SKM-1 treated with dmso at 0.1 percent for 144 hours (cell line): ENCODE results near the gene DMRTB1.

ENCODE experiments used
- DNase-seq: peaks from one replicate; lab custom pipeline; 2025; ENCODE audit not compliant: unreplicated experiment; lab: John Stamatoyannopoulos, UW

DMRTB1 gene

DNA sequence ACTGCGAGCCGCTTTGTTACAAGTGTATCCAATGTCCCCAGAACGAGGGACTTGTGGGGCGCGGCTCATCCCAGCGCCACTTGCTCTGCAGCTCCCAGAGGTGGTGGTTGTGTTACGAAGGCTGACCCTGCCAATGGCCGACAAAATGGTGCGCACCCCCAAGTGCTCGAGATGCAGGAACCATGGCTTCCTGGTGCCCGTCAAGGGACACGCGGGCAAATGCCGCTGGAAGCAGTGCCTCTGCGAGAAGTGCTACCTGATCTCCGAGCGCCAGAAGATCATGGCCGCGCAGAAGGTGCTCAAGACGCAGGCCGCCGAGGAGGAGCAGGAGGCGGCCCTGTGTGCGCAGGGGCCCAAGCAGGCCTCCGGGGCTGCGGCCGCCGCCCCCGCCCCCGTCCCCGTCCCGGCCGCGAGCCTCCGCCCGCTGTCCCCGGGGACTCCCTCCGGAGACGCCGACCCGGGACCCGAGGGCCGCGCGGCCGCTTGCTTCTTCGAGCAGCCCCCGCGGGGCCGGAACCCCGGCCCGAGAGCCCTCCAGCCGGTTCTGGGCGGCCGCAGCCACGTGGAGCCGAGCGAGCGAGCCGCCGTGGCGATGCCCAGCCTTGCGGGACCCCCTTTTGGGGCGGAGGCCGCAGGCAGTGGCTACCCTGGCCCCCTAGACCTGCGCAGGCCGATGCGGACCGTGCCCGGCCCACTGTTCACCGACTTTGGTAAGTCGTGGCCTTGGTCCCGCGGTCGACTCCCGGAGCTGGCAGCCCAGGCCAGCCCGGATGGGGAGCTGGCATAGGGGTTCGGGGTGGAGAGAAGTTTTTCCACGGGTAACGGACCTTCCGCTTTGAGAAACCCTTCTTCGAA is at the start of gene DMRTB1:
Gene DMRTB1, plus strand, starts transcription at position 79 of the 855 bp plus-strand sequence. Its CDS starts 55 bp downstream, at position 134.
- no peak for DNase-seq

- no peak for DNase-seq
These were observed 49.5 kb upstream of the DMRTB1 start for GRCh38 chr1:53409695-53410094.

DNA sequence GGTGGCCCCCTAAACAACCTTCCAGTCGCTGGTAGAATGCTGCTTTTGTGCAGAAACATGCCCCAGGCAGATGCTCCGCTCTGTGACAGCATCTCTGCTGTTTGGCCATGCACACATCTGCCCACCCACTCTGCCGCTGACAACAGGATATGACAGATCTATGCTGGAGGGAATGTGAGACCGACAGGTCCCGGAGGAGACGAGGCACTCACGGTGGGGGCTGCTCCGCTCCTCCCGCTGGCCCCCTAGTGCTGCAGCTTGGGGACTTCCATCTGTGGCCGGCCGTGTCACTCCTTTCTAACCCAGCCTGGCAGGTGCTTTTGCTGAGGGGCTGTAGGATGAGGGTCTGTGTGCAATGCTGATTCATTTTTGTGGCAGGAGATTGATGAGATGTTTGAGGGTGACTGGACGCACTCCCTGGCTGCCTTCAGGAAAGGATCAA is 49.1 kb upstream of the DMRTB1 start:
- no peak for DNase-seq

DNA sequence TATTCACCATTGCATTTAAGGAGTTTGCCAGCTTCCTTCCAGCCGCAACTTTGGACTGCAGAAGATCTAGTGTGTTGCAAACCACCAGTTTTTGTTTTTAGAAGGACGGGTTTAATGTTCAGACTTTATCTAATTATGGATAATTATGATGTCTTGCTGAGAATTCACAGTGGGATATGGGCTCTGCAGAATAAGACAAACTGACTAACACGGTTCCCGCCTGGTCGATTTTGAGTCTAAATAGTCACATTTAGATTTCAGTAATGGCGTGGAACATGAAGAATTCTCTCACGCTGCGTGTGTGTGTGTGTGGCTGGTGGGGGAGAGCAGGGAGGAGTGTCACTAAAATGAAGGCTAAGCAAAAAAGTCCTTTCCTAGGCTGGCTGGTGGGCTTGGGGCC is 48.5 kb upstream of the DMRTB1 start:
- DNase-seq, result no peak

DNA sequence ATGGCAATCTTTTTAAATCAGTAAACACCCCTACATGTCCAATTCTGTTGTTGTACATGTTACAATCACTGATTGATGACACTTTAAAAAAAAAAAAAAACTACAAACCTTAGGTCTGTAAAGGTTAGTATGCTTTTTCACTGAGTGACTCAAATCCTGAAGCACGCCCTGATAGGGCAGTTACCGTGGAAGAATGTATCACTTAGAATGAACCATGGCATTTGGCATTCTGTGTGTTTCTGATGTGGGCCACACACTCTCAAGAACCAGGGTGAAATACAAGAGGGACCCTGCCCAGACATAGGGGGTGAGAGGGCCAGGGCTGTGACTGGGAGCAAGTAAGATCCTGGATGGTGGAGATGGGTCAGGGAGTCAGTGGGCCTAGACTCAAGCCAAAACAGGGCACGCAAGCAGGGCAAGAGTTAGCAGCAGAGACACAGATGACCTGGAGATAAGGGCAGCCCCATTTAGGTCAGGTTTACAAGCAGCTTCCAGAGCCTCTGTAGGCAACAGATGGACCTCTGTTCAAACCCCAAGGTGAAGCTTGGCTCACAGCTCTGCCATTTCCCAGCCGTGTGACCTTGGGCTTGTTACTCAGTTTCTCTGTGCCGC is 47.6 kb upstream of the DMRTB1 start:
- no peak for DNase-seq

DNA sequence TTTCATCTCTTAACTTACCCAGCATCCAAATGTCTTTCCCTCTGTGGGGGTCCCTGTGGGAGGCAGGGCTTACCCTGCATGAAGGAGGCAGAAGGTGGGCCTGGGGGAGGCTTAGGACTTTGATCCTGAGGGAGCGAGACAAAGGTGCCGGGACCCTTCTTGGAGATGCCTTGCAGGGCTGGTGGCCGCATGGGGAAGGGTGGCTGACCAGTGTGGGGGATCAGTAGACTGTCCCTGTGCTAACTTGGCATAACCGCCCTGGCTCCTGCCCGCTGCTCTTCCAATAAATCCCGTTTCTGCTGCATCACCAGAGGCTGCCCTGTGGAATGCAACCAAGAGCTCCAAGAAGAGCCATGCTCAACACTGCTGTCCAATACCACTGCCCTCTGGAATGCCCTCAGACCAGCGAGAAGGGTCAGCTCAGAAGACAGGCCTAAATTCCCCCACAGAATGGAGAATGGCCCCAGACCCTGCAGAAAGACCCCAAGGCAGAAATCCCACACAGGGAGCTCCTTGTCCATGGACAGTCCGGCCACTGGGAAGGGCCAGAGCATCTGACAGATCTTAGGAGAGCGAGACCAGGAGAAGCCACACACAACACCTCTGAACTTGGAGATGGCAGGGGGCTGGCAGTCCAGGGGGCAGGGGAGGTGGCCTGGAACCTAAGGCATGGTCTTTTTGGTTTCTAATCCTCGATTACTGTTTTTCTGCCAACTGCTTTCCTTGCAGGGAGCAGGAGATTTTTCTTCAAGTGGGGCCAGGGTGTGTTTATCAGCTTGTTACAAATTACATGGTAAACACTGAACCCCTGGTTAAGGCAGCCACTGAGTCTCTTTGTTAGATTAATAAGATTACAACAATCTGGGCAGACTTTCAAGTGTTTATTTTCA is 46.7 kb upstream of the DMRTB1 start:
- no peak for DNase-seq

GRCh38 chr1:53413175-53414001 is 45.8 kb upstream of the DMRTB1 start:
- no peak for DNase-seq

GRCh38 chr1:53414632-53415031 is 44.6 kb upstream of the DMRTB1 start:
- no peak for DNase-seq

DNA sequence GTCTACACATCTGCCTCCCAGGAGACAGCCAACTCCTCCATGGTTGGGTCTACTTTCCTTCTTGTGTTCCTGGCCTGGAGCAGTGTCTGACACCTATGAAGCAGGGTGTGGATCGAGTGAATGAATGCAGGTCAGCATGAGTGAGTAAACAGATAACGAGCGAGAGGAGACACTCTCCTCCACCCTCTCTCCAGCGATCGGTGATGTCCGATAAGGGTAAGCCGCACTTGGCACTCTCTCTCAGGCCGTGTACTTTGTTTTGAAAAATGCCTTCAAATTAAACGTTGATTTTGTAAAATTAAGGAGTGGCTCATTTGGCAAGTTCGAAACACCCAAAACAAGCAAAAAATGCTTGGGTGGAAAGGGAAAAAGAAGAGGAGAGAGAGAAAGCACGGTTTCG is 43.8 kb upstream of the DMRTB1 start:
- no peak for DNase-seq

GRCh38 chr1:53416269-53416813 is 42.9 kb upstream of the DMRTB1 start:
- DNase-seq, result no peak

DNA sequence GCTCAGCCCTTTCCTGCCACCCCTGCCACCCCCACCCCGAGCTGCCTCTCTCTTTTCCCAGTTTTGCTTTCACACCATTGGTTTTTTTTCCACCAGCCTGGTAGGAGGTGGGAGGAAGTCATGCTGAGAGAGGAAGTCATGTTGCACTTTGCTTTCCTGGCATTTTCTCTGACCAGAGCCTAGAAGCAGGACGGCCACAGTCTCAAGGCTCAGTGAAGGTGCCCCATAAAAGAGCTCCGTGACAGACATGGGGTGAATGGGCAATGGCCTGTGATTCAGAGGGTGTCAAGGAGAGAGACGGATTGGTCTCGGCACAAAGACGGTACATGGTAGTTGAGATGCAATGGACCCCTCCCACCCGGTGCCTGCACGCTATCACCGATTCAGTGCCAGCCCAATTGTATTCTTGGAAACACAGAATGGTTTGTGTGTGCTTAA is 42.1 kb upstream of the DMRTB1 start:
- DNase-seq, result no peak

- no peak for DNase-seq
These were observed 40.2 kb upstream of the DMRTB1 start for GRCh38 chr1:53419034-53419433.

DNA sequence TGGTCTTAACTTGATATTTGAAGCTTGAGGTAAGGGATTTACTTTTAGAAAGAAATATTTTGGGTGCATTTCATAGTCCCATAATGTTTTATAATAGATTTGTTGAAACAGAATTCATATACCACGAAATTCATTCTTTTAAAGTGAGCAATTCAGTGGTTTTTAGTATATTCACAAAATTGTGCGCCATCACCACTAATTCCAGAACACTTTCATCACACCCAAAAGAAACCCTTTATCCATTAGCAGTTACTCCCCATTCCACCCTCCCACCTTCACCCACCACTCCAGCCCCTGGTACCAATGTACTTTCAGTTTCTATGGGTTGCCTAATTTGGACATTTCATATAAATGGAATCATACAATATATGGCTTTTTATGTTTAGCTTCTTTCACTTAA is 38.9 kb upstream of the DMRTB1 start:
- DNase-seq, result no peak

- DNase-seq, result no peak
These were observed 38.0 kb upstream of the DMRTB1 start for GRCh38 chr1:53421208-53421607.

GRCh38 chr1:53430261-53430660 is 28.9 kb upstream of the DMRTB1 start:
- no peak for DNase-seq

GRCh38 chr1:53430779-53431178 is 28.4 kb upstream of the DMRTB1 start:
- no peak for DNase-seq

DNA sequence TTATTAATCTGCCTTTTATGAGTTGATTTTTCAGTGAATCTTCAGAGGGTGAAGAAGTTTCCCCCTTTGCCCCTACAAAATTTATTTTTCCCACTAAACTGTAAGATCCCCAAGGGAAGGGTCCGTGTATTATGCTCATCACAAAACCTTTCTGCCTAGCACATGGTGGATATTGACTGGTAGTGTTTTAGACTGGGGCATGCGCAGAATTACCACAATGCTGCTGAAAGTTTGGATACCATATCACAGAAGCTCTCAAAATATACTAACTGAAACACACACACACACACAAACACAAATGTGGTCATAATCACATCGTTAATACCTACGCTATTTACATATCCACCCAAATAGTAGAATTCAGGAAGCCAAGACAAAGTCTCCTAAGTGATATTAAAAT is 28.0 kb upstream of the DMRTB1 start:
- DNase-seq, result no peak

DNA sequence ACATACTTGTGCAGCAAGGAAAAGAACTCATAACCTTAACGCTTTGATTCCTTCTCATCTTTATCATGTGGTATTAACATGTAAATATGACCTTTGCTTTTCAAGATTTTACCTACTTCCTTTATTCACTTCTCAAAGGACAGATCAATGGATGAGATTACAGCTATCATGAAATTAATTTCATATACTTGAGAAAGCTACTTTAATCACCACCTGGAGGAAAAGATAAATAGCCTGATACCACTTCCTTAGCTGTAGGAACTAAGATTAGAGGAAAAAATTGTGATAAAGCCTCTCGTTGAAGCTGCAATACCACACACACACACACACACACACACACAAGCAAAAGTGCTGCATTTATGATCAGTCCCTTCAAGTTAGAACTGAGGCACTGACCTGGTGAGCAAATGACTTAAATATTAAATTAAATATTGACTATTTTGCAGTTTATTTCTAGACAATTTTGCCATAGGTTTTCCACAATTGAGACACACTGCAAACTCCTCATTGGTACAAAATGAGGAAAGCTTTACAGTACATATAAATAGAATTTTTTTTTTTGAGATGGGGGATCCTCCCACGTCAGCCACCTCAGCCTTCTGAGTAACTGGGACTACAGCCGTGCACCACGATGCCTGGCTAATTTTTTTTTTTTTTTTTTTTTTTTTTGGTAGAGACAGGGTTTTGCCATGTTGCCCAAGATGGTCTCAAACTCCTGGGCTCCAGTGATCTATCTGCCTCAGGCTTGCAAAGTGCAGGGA is 27.2 kb upstream of the DMRTB1 start:
- DNase-seq, result no peak

- DNase-seq, result no peak
These were observed 26.6 kb upstream of the DMRTB1 start for GRCh38 chr1:53432611-53433010.
